Measurements from ENCODE around the gene BST2. TPM values are rescaled to one million over a fixed set of nuclear protein-coding genes. Genes with fewer than 3 reads are reported as not detected.

Gene BST2
- total and polyA plus RNA-seq, 2 of the 8 experiments (the other 6 are each of a cell fraction or from before 2014, with no cell fraction given) = 18.1 to 72.8 TPM

DNA sequence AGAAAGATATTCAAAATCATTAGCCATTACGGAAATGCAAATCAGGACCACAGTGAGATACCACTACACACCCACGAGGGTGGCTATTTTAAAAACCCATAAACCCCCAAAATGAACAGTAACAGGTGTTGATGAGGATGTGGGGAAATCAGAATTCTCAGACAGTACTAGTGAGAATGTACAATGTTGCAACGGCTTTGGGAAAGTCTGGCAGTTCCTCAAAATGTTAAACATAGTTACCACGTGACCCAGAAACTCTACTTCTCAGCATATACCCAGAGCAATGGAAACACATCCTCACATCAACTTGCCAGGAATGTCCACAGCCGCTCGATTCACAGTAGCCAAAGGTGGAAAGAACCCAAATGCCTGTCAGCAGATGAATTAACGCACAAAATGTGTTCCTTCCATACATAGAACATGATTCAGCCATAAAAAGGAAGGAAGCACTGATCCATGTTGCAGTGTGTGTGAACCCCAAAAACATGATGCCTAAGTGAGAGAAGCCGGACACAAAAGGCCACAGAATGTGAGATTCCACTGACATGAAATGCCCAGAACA, 35.3 kb downstream of the BST2 start (continued):
- TF ChIP-seq JUN (IDR thresholded peaks at IDR 0.05; ENCODE audit: low read depth, low read length) = no peak
- TF ChIP-seq GABPA (IDR thresholded peaks at IDR 0.05; ENCODE audit: borderline replicate concordance, insufficient read depth, low read length) = no peak
- no peak for TF ChIP-seq EZH2 (IDR thresholded peaks at IDR 0.05; ENCODE audit: low read depth, low read length, severe bottlenecking)
- TF ChIP-seq, protein P1, sequence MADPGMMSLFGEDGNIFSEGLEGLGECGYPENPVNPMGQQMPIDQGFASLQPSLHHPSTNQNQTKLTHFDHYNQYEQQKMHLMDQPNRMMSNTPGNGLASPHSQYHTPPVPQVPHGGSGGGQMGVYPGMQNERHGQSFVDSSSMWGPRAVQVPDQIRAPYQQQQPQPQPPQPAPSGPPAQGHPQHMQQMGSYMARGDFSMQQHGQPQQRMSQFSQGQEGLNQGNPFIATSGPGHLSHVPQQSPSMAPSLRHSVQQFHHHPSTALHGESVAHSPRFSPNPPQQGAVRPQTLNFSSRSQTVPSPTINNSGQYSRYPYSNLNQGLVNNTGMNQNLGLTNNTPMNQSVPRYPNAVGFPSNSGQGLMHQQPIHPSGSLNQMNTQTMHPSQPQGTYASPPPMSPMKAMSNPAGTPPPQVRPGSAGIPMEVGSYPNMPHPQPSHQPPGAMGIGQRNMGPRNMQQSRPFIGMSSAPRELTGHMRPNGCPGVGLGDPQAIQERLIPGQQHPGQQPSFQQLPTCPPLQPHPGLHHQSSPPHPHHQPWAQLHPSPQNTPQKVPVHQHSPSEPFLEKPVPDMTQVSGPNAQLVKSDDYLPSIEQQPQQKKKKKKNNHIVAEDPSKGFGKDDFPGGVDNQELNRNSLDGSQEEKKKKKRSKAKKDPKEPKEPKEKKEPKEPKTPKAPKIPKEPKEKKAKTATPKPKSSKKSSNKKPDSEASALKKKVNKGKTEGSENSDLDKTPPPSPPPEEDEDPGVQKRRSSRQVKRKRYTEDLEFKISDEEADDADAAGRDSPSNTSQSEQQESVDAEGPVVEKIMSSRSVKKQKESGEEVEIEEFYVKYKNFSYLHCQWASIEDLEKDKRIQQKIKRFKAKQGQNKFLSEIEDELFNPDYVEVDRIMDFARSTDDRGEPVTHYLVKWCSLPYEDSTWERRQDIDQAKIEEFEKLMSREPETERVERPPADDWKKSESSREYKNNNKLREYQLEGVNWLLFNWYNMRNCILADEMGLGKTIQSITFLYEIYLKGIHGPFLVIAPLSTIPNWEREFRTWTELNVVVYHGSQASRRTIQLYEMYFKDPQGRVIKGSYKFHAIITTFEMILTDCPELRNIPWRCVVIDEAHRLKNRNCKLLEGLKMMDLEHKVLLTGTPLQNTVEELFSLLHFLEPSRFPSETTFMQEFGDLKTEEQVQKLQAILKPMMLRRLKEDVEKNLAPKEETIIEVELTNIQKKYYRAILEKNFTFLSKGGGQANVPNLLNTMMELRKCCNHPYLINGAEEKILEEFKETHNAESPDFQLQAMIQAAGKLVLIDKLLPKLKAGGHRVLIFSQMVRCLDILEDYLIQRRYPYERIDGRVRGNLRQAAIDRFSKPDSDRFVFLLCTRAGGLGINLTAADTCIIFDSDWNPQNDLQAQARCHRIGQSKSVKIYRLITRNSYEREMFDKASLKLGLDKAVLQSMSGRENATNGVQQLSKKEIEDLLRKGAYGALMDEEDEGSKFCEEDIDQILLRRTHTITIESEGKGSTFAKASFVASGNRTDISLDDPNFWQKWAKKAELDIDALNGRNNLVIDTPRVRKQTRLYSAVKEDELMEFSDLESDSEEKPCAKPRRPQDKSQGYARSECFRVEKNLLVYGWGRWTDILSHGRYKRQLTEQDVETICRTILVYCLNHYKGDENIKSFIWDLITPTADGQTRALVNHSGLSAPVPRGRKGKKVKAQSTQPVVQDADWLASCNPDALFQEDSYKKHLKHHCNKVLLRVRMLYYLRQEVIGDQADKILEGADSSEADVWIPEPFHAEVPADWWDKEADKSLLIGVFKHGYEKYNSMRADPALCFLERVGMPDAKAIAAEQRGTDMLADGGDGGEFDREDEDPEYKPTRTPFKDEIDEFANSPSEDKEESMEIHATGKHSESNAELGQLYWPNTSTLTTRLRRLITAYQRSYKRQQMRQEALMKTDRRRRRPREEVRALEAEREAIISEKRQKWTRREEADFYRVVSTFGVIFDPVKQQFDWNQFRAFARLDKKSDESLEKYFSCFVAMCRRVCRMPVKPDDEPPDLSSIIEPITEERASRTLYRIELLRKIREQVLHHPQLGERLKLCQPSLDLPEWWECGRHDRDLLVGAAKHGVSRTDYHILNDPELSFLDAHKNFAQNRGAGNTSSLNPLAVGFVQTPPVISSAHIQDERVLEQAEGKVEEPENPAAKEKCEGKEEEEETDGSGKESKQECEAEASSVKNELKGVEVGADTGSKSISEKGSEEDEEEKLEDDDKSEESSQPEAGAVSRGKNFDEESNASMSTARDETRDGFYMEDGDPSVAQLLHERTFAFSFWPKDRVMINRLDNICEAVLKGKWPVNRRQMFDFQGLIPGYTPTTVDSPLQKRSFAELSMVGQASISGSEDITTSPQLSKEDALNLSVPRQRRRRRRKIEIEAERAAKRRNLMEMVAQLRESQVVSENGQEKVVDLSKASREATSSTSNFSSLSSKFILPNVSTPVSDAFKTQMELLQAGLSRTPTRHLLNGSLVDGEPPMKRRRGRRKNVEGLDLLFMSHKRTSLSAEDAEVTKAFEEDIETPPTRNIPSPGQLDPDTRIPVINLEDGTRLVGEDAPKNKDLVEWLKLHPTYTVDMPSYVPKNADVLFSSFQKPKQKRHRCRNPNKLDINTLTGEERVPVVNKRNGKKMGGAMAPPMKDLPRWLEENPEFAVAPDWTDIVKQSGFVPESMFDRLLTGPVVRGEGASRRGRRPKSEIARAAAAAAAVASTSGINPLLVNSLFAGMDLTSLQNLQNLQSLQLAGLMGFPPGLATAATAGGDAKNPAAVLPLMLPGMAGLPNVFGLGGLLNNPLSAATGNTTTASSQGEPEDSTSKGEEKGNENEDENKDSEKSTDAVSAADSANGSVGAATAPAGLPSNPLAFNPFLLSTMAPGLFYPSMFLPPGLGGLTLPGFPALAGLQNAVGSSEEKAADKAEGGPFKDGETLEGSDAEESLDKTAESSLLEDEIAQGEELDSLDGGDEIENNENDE (IDR thresholded peaks at IDR 0.05; ENCODE audit: insufficient replicate concordance, low read length) = no peak
- TF ChIP-seq HDAC2 (IDR thresholded peaks at IDR 0.05; ENCODE audit: borderline replicate concordance in 1 of 2, low read depth in 2 of 2, low read length in 2 of 2) = no peak
- TF ChIP-seq TCF12 (IDR thresholded peaks at IDR 0.05; ENCODE audit: low read depth, low read length) = no peak

Data from H1 (cell line).